ENCODE data around the gene UBA1.

GRCh38 chrX:47218280-47218919 is 24.8 kb downstream of the UBA1 start, which contains the start of gene CDK16:
- no peak for TF ChIP-seq CTCF (IDR thresholded peaks at IDR 0.05)
- peak; percentile 84 for TF ChIP-seq POLR2A (IDR thresholded peaks at IDR 0.05)
